IPS-18c (cell line): ENCODE results near the gene BTNL8.
"Not testable (repeated sequence)": the region's sequence is repeated elsewhere in the genome, so short reads cannot be mapped to it uniquely, and the experiment has no call there.

ENCODE experiments used
- H3K4me3 ChIP-seq: 2 replicates; pipeline ENCODE4 v1.7.0; 2013; ENCODE audit warnings: low read depth, mild to moderate bottlenecking, low read length, moderate library complexity; ENCODE audit not compliant: insufficient read depth
- H3K9me3 ChIP-seq: one replicate; pipeline ENCODE4 v1.6.1; 2013; ENCODE audit warnings: mild to moderate bottlenecking, low read length, moderate library complexity; ENCODE audit not compliant: control insufficient read depth, insufficient read depth

BTNL8 gene

GRCh38 chr5:180872419-180872818 lies 26.5 kb upstream of the BTNL8 start:
- Histone ChIP-seq H3K4me3 (no peak overlapping the region), H3K9me3 (no peaks in the 10 kb centered on the region)

- Histone ChIP-seq H3K9me3 (no peaks in the 10 kb centered on the region), H3K4me3 (no peak overlapping the region)
These were observed 25.1 kb upstream of the BTNL8 start for GRCh38 chr5:180873615-180874520.

GRCh38 chr5:180874804-180875582 lies 24.0 kb upstream of the BTNL8 start:
- no peaks in the 10 kb centered on the region for H3K9me3 ChIP-seq
- no peak overlapping the region for H3K4me3 ChIP-seq

GRCh38 chr5:180875860-180876426 lies 23.0 kb upstream of the BTNL8 start:
- no peak overlapping the region for H3K4me3 ChIP-seq
- no peaks in the 10 kb centered on the region for H3K9me3 ChIP-seq

- not testable (repeated sequence) for H3K9me3 ChIP-seq, H3K4me3 ChIP-seq
These were observed 13.0 kb upstream of the BTNL8 start for GRCh38 chr5:180885845-180886529.

- no peaks in the 10 kb centered on the region for H3K9me3 ChIP-seq
- H3K4me3 ChIP-seq = no peak overlapping the region
These were observed 9.6 kb upstream of the BTNL8 start for GRCh38 chr5:180889381-180889780.

GRCh38 chr5:180895330-180895729 lies 3.6 kb upstream of the BTNL8 start:
- not testable (repeated sequence) for H3K9me3 ChIP-seq, H3K4me3 ChIP-seq

GRCh38 chr5:180900178-180900577 lies 1.2 kb downstream of the BTNL8 start:
- Histone ChIP-seq H3K9me3 (no peaks in the 10 kb centered on the region), H3K4me3 (no peak overlapping the region)

- Histone ChIP-seq H3K4me3 (no peak overlapping the region), H3K9me3 (no peaks in the 10 kb centered on the region)
These were observed 2.5 kb downstream of the BTNL8 start for GRCh38 chr5:180901319-180902009.

GRCh38 chr5:180908400-180908799 lies 9.4 kb downstream of the BTNL8 start:
- peaks cover 7% of the 10 kb centered on the region for H3K9me3 ChIP-seq
- H3K4me3 ChIP-seq = no peak overlapping the region

- H3K9me3 ChIP-seq = peaks cover 7% of the 10 kb centered on the region
These were observed 10.2 kb downstream of the BTNL8 start for GRCh38 chr5:180908998-180909731.

GRCh38 chr5:180909782-180910181 lies 10.8 kb downstream of the BTNL8 start:
- H3K4me3 ChIP-seq = no peak overlapping the region
- peaks cover 7% of the 10 kb centered on the region for H3K9me3 ChIP-seq

More at GRCh38 chr5:180908998-180909731, 10.2 kb downstream of the BTNL8 start:
- no peak overlapping the region; the same call in 1 of the 2 replicates for H3K4me3 ChIP-seq

GRCh38 chr5:180910182-180910581 lies 11.2 kb downstream of the BTNL8 start:
- peaks cover 7% of the 10 kb centered on the region for H3K9me3 ChIP-seq
- no peak overlapping the region for H3K4me3 ChIP-seq

GRCh38 chr5:180910735-180911134 lies 11.8 kb downstream of the BTNL8 start:
- H3K9me3 ChIP-seq = peaks cover 7% of the 10 kb centered on the region
- H3K4me3 ChIP-seq = no peak overlapping the region

- peaks cover 5% of the 10 kb centered on the region for H3K9me3 ChIP-seq
- no peak overlapping the region for H3K4me3 ChIP-seq
These were observed 15.7 kb downstream of the BTNL8 start for GRCh38 chr5:180914646-180915045.

GRCh38 chr5:180915924-180916323 lies 17.0 kb downstream of the BTNL8 start:
- Histone ChIP-seq H3K4me3 (no peak overlapping the region), H3K9me3 (peaks cover 2% of the 10 kb centered on the region)
